GM19193 (cell line): ENCODE results near the gene TAF4B.

Experiments
- POLR2A ChIP-seq: IDR thresholded peaks from 4 replicates; pipeline ENCODE4 v1.6.1; 2011; ENCODE audit not compliant: insufficient read depth, insufficient read length; ENCODE audit errors: extremely low read depth

The TAF4B gene

GRCh38 chr18:26227051-26227670 is 916 bp downstream of the TAF4B start:
- no peak for TF ChIP-seq POLR2A

GRCh38 chr18:26228562-26229260 is 2.5 kb downstream of the TAF4B start:
- no peak for TF ChIP-seq POLR2A

GRCh38 chr18:26230497-26230896 is 4.3 kb downstream of the TAF4B start:
- TF ChIP-seq POLR2A: no peak

- no peak for TF ChIP-seq POLR2A
Observed at GRCh38 chr18:26233208-26233607, 7.0 kb downstream of the TAF4B start.

GRCh38 chr18:26252411-26252810 is 26.2 kb downstream of the TAF4B start:
- no peak for TF ChIP-seq POLR2A

- TF ChIP-seq POLR2A: no peak
Observed at GRCh38 chr18:26255695-26256622, 29.7 kb downstream of the TAF4B start.

- TF ChIP-seq POLR2A: no peak
Observed at GRCh38 chr18:26258711-26259110, 32.5 kb downstream of the TAF4B start.

- TF ChIP-seq POLR2A: no peak
Observed at GRCh38 chr18:26262156-26262555, 35.9 kb downstream of the TAF4B start.

- no peak for TF ChIP-seq POLR2A
Observed at GRCh38 chr18:26267357-26267930, 41.2 kb downstream of the TAF4B start.

- TF ChIP-seq POLR2A: no peak
Observed at GRCh38 chr18:26268454-26268853, 42.2 kb downstream of the TAF4B start.

- no peak for TF ChIP-seq POLR2A
Observed at GRCh38 chr18:26271917-26272549, 45.8 kb downstream of the TAF4B start.

- TF ChIP-seq POLR2A: no peak
Observed at GRCh38 chr18:26277374-26277773, 51.1 kb downstream of the TAF4B start.

- no peak for TF ChIP-seq POLR2A
Observed at GRCh38 chr18:26279428-26279827, 53.2 kb downstream of the TAF4B start.

GRCh38 chr18:26286008-26286407 is 59.8 kb downstream of the TAF4B start:
- TF ChIP-seq POLR2A: no peak

- no peak for TF ChIP-seq POLR2A
Observed at GRCh38 chr18:26287644-26288043, 61.4 kb downstream of the TAF4B start.
